ENCODE results near the gene KIAA0753.
"Not testable (repeated sequence)": the region's sequence is repeated elsewhere in the genome, so short reads cannot be mapped to it uniquely, and the experiment has no call there.

KIAA0753 gene

GRCh38 chr17:6603744-6604325 is 36.7 kb downstream of the KIAA0753 start:
- no peak for DNase-seq
- Mint-ChIP-seq H3K9me3 (no peaks in the 10 kb centered on the region), H3K4me1 (peaks cover 9% of the 10 kb centered on the region), H3K27ac (no peak overlapping the region), H3K4me3 (no peak overlapping the region), H3K27me3 (no peaks in the 10 kb centered on the region)
- ATAC-seq: no peak

GRCh38 chr17:6602141-6602540 is 38.4 kb downstream of the KIAA0753 start:
- Mint-ChIP-seq H3K27ac (no peak overlapping the region), H3K27me3 (no peaks in the 10 kb centered on the region), H3K9me3 (no peaks in the 10 kb centered on the region), H3K4me3 (no peak overlapping the region), H3K4me1 (peaks cover 9% of the 10 kb centered on the region)
- DNase-seq: no peak
- no peak for ATAC-seq

- peaks cover 9% of the 10 kb centered on the region for H3K4me1 Mint-ChIP-seq
- no peak for ATAC-seq
These were observed 41.1 kb downstream of the KIAA0753 start for GRCh38 chr17:6599364-6599763.

GRCh38 chr17:6597727-6598126 is 42.8 kb downstream of the KIAA0753 start:
- peaks cover 1% of the 10 kb centered on the region for H3K4me1 Mint-ChIP-seq
- H3K4me3 Mint-ChIP-seq: no peak overlapping the region
- DNase-seq: no peak
- H3K27me3 Mint-ChIP-seq: no peaks in the 10 kb centered on the region
- no peak overlapping the region for H3K27ac Mint-ChIP-seq
- H3K9me3 Mint-ChIP-seq: no peaks in the 10 kb centered on the region
- no peak for ATAC-seq

More at GRCh38 chr17:6599364-6599763, 41.1 kb downstream of the KIAA0753 start:
- Mint-ChIP-seq H3K4me3 (no peak overlapping the region), H3K9me3 (no peaks in the 10 kb centered on the region), H3K27me3 (no peaks in the 10 kb centered on the region), H3K27ac (no peak overlapping the region)
- no peak for DNase-seq

- no peaks in the 10 kb centered on the region for H3K27me3 Mint-ChIP-seq
These were observed 43.6 kb downstream of the KIAA0753 start for GRCh38 chr17:6596941-6597340.

GRCh38 chr17:6596511-6596910 is 44.0 kb downstream of the KIAA0753 start:
- H3K4me3 Mint-ChIP-seq: no peak overlapping the region
- ATAC-seq (no peak), DNase-seq (no peak)
- no peak overlapping the region for H3K27ac Mint-ChIP-seq
- peaks cover 6% of the 10 kb centered on the region for H3K4me1 Mint-ChIP-seq
- H3K27me3 Mint-ChIP-seq: no peaks in the 10 kb centered on the region
- no peaks in the 10 kb centered on the region for H3K9me3 Mint-ChIP-seq

More at GRCh38 chr17:6596941-6597340, 43.6 kb downstream of the KIAA0753 start:
- H3K4me3 Mint-ChIP-seq: no peak overlapping the region
- H3K27ac Mint-ChIP-seq: no peak overlapping the region
- no peaks in the 10 kb centered on the region for H3K9me3 Mint-ChIP-seq
- ATAC-seq (no peak), DNase-seq (no peak)
- H3K4me1 Mint-ChIP-seq: peaks cover 2% of the 10 kb centered on the region

- no peaks in the 10 kb centered on the region for H3K9me3 Mint-ChIP-seq
These were observed 44.4 kb downstream of the KIAA0753 start for GRCh38 chr17:6596081-6596480.

GRCh38 chr17:6593371-6593770 is 47.1 kb downstream of the KIAA0753 start:
- not testable (repeated sequence) for H3K27ac Mint-ChIP-seq, H3K9me3 Mint-ChIP-seq, H3K4me1 Mint-ChIP-seq, H3K4me3 Mint-ChIP-seq, DNase-seq, ATAC-seq, H3K27me3 Mint-ChIP-seq

More at GRCh38 chr17:6596081-6596480, 44.4 kb downstream of the KIAA0753 start:
- no peak for DNase-seq
- Mint-ChIP-seq H3K27ac (no peak overlapping the region), H3K27me3 (no peaks in the 10 kb centered on the region), H3K4me3 (no peak overlapping the region), H3K4me1 (peaks cover 6% of the 10 kb centered on the region)
- ATAC-seq: no peak

GRCh38 chr17:6592173-6592572 is 48.3 kb downstream of the KIAA0753 start:
- Mint-ChIP-seq H3K27me3 (no peaks in the 10 kb centered on the region), H3K4me3 (no peak overlapping the region), H3K4me1 (peaks cover 6% of the 10 kb centered on the region), H3K27ac (peak overlapping the region in 1 of 2 donors; percentile 29), H3K9me3 (no peaks in the 10 kb centered on the region)
- DNase-seq (no peak), ATAC-seq (no peak)

GRCh38 chr17:6591599-6592158 is 48.8 kb downstream of the KIAA0753 start:
- no peak for DNase-seq
- H3K4me1 Mint-ChIP-seq: peaks cover 6% of the 10 kb centered on the region
- peak overlapping the region in 1 of 2 donors; percentile 29 for H3K27ac Mint-ChIP-seq
- no peak overlapping the region for H3K4me3 Mint-ChIP-seq
- H3K27me3 Mint-ChIP-seq: no peaks in the 10 kb centered on the region
- no peaks in the 10 kb centered on the region for H3K9me3 Mint-ChIP-seq
- ATAC-seq: no peak

- DNase-seq: no peak
- Mint-ChIP-seq H3K27me3 (no peaks in the 10 kb centered on the region), H3K4me3 (no peak overlapping the region), H3K27ac (no peak overlapping the region), H3K4me1 (peaks cover 6% of the 10 kb centered on the region), H3K9me3 (no peaks in the 10 kb centered on the region)
- ATAC-seq: no peak
These were observed 51.1 kb downstream of the KIAA0753 start for GRCh38 chr17:6589266-6589946.

GRCh38 chr17:6588165-6588564 is 52.3 kb downstream of the KIAA0753 start:
- DNase-seq (no peak), ATAC-seq (no peak)
- Mint-ChIP-seq H3K4me1 (peaks cover 6% of the 10 kb centered on the region), H3K27me3 (no peaks in the 10 kb centered on the region), H3K27ac (no peak overlapping the region), H3K9me3 (no peaks in the 10 kb centered on the region), H3K4me3 (no peak overlapping the region)

GRCh38 chr17:6587310-6587709 is 53.2 kb downstream of the KIAA0753 start:
- no peak for ATAC-seq
- peak overlapping the region in 1 of 2 donors; percentile 10 for H3K27ac Mint-ChIP-seq
- no peaks in the 10 kb centered on the region for H3K9me3 Mint-ChIP-seq
- H3K4me1 Mint-ChIP-seq: peaks cover 6% of the 10 kb centered on the region
- H3K27me3 Mint-ChIP-seq: no peaks in the 10 kb centered on the region
- no peak overlapping the region for H3K4me3 Mint-ChIP-seq
- DNase-seq: no peak

- H3K9me3 Mint-ChIP-seq: no peaks in the 10 kb centered on the region
- H3K27ac Mint-ChIP-seq: no peak overlapping the region
- H3K4me1 Mint-ChIP-seq: no peaks in the 10 kb centered on the region
- no peaks in the 10 kb centered on the region for H3K27me3 Mint-ChIP-seq
- no peak overlapping the region for H3K4me3 Mint-ChIP-seq
- ATAC-seq (no peak), DNase-seq (no peak)
These were observed 57.1 kb downstream of the KIAA0753 start for GRCh38 chr17:6583411-6583810.

GRCh38 chr17:6580625-6581024 is 59.9 kb downstream of the KIAA0753 start:
- H3K27me3 Mint-ChIP-seq: no peaks in the 10 kb centered on the region
- H3K9me3 Mint-ChIP-seq: no peaks in the 10 kb centered on the region

GRCh38 chr17:6578491-6578890 is 62.0 kb downstream of the KIAA0753 start:
- Mint-ChIP-seq H3K27ac (no peak overlapping the region), H3K27me3 (no peaks in the 10 kb centered on the region), H3K4me3 (no peak overlapping the region), H3K9me3 (no peaks in the 10 kb centered on the region), H3K4me1 (peaks cover 37% of the 10 kb centered on the region)
- no peak for ATAC-seq
- DNase-seq: no peak

More at GRCh38 chr17:6580625-6581024, 59.9 kb downstream of the KIAA0753 start:
- Mint-ChIP-seq H3K27ac (peak overlapping the region in 1 of 2 donors; percentile 51), H3K4me1 (peaks cover 20% of the 10 kb centered on the region), H3K4me3 (no peak overlapping the region)
- ATAC-seq (no peak), DNase-seq (no peak)
